ENCODE results near the gene SHC2. TPM values are rescaled to one million over a fixed set of nuclear protein-coding genes. Genes with fewer than 3 reads are reported as not detected.

SHC2 gene
- total and polyA plus RNA-seq, 2 donors (not counting 3 experiments of a cell fraction or from before 2014, with no cell fraction given) = 7.5 to 11.8 TPM

DNA sequence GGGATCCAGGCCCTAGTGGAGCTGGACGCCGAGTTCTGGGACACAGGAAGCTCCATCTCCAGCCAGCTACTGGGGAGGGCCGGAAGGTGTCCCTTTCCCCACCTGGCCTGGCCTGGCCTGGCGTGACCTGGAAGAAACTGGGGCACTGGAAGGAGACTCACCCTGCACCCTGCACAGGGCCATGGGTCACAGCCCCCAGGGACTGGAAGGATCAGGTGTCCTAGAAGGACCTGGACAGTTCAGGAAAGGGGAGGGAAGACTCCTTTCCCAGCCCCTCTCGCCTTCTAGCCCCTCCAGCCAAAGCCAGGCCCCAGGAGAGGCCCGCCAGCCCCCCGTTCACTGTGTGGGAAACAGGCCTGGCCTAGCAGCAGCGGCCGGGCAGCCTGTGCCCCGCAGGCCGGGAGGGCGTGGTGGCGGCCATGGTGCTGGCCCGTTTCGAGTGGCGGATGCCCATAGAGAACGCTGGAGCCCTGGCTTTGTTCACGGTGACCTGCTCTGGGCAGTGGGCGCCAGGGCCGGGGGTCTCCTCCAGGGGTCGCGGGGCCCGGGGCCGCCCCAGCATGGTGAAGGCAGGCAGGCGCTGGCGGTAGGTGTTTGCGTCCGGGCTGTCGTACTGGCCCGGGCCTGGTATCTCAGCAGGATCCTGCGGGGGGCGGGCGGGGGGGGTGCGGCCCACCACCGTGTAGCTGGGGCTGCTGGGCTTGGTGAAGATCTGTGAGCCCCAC is 2.8 kb upstream of the SHC2 start:
- H3K4me3 ChIP-seq (replicated peaks in 1 of 3; ENCODE audit: insufficient read depth in 1 of 3, low read depth in 1 of 3, low read length in 3 of 3) = no peak overlapping the region
- BruUV-seq (replicated peaks) = no TSS peak
- no peaks in the 10 kb centered on the region for H4K20me1 ChIP-seq (replicated peaks; ENCODE audit: control insufficient read depth, extremely low read depth, insufficient read depth, low read length)
- no peaks in the 10 kb centered on the region for H3K4me1 ChIP-seq (ENCODE audit: control insufficient read depth, extremely low read depth, insufficient read depth, low read length)
- H3K27ac ChIP-seq (ENCODE audit: insufficient read depth, low read depth, low read length) = no peak overlapping the region
- FAIRE-seq (no peak), DNase-seq (ENCODE audit: low read depth, low spot score) (no peak)
- intact Hi-C loops (cut with micrococcal nuclease) (no loop called here), dilution Hi-C loops (cut with MboI; ENCODE audit: extremely low pct_ligation_motif_present, low sequenced_read_pairs) (no loop called here)
- no peaks in the 10 kb centered on the region for H3K9me3 ChIP-seq (replicated peaks; ENCODE audit: control insufficient read depth, insufficient read depth, low read length)
- no peak overlapping the region for H2AFZ ChIP-seq (ENCODE audit: low read depth, low read length)
- no peak overlapping the region for H3K9ac ChIP-seq (replicated peaks; ENCODE audit: extremely low read depth, insufficient read depth, low read length)
- no peak overlapping the region for H3K4me2 ChIP-seq (ENCODE audit: insufficient read depth, low read length)
- H3K9me1 ChIP-seq (replicated peaks; ENCODE audit: control insufficient read depth, extremely low read depth, insufficient read depth, low read length) = no peaks in the 10 kb centered on the region
- no peaks in the 10 kb centered on the region for H3K79me2 ChIP-seq (ENCODE audit: control insufficient read depth, insufficient read depth, low read length)
- CTCF ChIA-PET = no interaction called here
- TF ChIP-seq, protein P1, sequence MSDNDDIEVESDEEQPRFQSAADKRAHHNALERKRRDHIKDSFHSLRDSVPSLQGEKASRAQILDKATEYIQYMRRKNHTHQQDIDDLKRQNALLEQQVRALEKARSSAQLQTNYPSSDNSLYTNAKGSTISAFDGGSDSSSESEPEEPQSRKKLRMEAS (IDR thresholded peaks at IDR 0.05; ENCODE audit: insufficient read depth, insufficient read length) = no peak
- TF ChIP-seq POLR2A (IDR thresholded peaks at IDR 0.05; ENCODE audit: low read depth, low read length) (no peak), GATA2 (IDR thresholded peaks at IDR 0.05; ENCODE audit: insufficient read depth, insufficient read length, low read depth, low read length) (no peak), EZH2 (IDR thresholded peaks at IDR 0.05; ENCODE audit: borderline replicate concordance, low read depth, low read length, severe bottlenecking) (no peak)
- H3K36me3 ChIP-seq (ENCODE audit: control insufficient read depth in 2 of 2, extremely low read depth in 1 of 2, insufficient read depth in 2 of 2, low read length in 2 of 2) = no peaks in the 10 kb centered on the region
- POLR2A ChIA-PET = no interaction called here
- peaks cover 5 to 18% of the 10 kb centered on the region in 2 experiments for H3K27me3 ChIP-seq (ENCODE audit: control insufficient read depth in 2 of 2, insufficient read depth in 2 of 2, low read length in 2 of 2)

DNA sequence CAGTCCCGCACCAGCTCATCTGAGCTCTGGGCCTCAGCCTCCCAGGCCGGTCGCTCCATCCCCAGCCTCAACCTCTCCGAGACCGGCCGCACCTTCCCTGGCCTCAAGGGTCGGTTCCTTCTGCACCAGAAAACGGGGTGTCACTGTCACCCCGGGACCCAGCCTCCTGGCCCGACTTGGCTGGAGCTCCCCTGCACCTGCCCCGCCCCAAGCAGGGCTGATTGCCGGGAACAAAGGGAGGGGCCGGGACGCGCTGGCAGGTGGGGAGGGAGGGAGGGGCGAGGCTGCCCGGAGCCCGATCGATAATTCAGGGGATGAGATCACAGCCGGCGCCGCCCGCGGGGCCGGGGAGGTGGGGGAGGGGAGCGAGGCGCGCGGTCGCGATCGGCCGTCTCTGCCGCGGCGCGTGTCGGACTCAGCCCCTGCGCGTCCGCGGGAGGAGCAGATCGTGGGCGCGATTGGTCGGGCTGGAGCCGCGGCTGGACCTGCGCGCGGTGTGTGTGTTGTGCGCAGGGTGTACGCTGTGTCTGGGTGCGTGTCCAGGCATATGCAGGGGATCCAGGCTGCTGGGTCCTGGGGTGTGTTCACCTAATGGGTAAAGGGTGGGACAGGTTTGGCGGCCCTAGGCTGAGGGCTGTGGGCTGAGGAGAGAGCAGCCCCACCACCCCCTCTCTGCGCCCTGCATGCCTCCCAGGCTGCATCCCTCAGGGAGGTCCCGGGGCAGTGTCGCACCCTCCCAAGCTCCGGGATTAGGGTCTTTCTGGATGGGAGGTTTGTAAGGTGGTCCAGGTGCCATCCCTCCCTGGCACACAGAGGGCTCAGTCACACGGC is 1.1 kb upstream of the SHC2 start:
- Histone ChIP-seq H3K79me2 (ENCODE audit: control insufficient read depth, insufficient read depth, low read length) (no peaks in the 10 kb centered on the region), H2AFZ (ENCODE audit: low read depth, low read length) (no peak overlapping the region), H3K9me1 (replicated peaks; ENCODE audit: control insufficient read depth, extremely low read depth, insufficient read depth, low read length) (no peaks in the 10 kb centered on the region), H3K4me1 (ENCODE audit: control insufficient read depth, extremely low read depth, insufficient read depth, low read length) (no peaks in the 10 kb centered on the region), H3K4me2 (ENCODE audit: insufficient read depth, low read length) (no peak overlapping the region), H3K27me3 (ENCODE audit: control insufficient read depth in 2 of 2, insufficient read depth in 2 of 2, low read length in 2 of 2) (peaks cover 5 to 18% of the 10 kb centered on the region in 2 experiments), H3K9ac (replicated peaks; ENCODE audit: extremely low read depth, insufficient read depth, low read length) (no peak overlapping the region), H4K20me1 (replicated peaks; ENCODE audit: control insufficient read depth, extremely low read depth, insufficient read depth, low read length) (no peaks in the 10 kb centered on the region), H3K4me3 (replicated peaks in 1 of 3; ENCODE audit: insufficient read depth in 1 of 3, low read depth in 1 of 3, low read length in 3 of 3) (no peak overlapping the region), H3K36me3 (ENCODE audit: control insufficient read depth in 2 of 2, extremely low read depth in 1 of 2, insufficient read depth in 2 of 2, low read length in 2 of 2) (no peaks in the 10 kb centered on the region), H3K27ac (ENCODE audit: insufficient read depth, low read depth, low read length) (no peak overlapping the region), H3K9me3 (replicated peaks; ENCODE audit: control insufficient read depth, insufficient read depth, low read length) (no peaks in the 10 kb centered on the region)
- CTCF ChIA-PET = interaction anchor here (0.8 kb wide), 1 partner anchor 18 kb away, joined by 3 read pairs; no protein-coding TSS in a partner anchor
- intact Hi-C loops (cut with micrococcal nuclease) = no loop called here
- peak; percentile 59 for TF ChIP-seq EZH2 (IDR thresholded peaks at IDR 0.05; ENCODE audit: borderline replicate concordance, low read depth, low read length, severe bottlenecking)
- no peak for TF ChIP-seq POLR2A (IDR thresholded peaks at IDR 0.05; ENCODE audit: low read depth, low read length)
- FAIRE-seq (no peak), DNase-seq (ENCODE audit: low read depth, low spot score) (no peak)
- no TSS peak for BruUV-seq (replicated peaks)
- dilution Hi-C loops (cut with MboI; ENCODE audit: extremely low pct_ligation_motif_present, low sequenced_read_pairs) = no loop called here
- POLR2A ChIA-PET = no interaction called here

Data from endothelial cell of umbilical vein (primary cell).